ENCODE measurements around the gene TPSG1.

- TF ChIP-seq POLR2A (IDR thresholded peaks at IDR 0.05) (no peak), POLR2AphosphoS5 (IDR thresholded peaks at IDR 0.05) (no peak)
Observed at GRCh38 chr16:1259760-1260068, 34.6 kb upstream of the TPSG1 start.
